OCI-LY1 (cell line): ENCODE results near the gene LDLRAD3.

ENCODE experiments used
- CTCF ChIP-seq: fragments of 200-600 bp; sonication (generic), shearing (Covaris generic); IDR thresholded peaks from 2 replicates; pipeline ENCODE4 v1.5.1; 2017; ENCODE audit warnings: mild to moderate bottlenecking, antibody characterized with exemption, low read length, moderate library complexity, mixed read lengths
- EZH2 ChIP-seq: fragments of 200-600 bp; sonication (generic), shearing (Covaris generic); IDR thresholded peaks from 2 replicates; pipeline ENCODE4 v1.8.0; 2017; ENCODE audit warnings: borderline replicate concordance, mixed run types, mild to moderate bottlenecking, antibody characterized with exemption, low read length, moderate library complexity, mixed read lengths

GRCh38 chr11:35907648-35908431 is 36.0 kb upstream of the LDLRAD3 start:
- TF ChIP-seq CTCF (no peak), EZH2 (no peak)
